Measurements from ENCODE around the gene PDE6C.

DNA sequence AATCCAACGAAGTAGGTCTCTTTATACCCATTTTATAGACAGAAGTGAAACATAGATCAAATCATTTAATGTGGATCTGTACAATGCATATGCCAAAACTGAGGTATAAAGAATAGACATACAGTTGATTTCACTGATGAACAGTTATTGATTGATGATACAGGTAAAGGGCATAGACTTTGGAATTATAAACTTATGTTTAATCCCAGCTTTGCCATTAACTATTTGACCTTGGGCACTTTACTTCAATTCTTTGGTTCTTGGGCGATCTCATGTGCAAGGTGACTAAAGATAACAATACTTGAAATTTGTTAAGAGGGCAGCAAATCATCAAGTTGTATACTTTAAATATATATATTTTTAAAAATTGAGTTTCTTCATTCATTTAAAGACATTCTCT is 61.5 kb downstream of the PDE6C start:
- TF ChIP-seq RFX5 (IDR thresholded peaks at IDR 0.05; ENCODE audit: low read depth, low read length), result no peak
- TF ChIP-seq MXI1 (IDR thresholded peaks at IDR 0.05; ENCODE audit: borderline replicate concordance, low read depth, low read length), result no peak
- TF ChIP-seq, protein P1, sequence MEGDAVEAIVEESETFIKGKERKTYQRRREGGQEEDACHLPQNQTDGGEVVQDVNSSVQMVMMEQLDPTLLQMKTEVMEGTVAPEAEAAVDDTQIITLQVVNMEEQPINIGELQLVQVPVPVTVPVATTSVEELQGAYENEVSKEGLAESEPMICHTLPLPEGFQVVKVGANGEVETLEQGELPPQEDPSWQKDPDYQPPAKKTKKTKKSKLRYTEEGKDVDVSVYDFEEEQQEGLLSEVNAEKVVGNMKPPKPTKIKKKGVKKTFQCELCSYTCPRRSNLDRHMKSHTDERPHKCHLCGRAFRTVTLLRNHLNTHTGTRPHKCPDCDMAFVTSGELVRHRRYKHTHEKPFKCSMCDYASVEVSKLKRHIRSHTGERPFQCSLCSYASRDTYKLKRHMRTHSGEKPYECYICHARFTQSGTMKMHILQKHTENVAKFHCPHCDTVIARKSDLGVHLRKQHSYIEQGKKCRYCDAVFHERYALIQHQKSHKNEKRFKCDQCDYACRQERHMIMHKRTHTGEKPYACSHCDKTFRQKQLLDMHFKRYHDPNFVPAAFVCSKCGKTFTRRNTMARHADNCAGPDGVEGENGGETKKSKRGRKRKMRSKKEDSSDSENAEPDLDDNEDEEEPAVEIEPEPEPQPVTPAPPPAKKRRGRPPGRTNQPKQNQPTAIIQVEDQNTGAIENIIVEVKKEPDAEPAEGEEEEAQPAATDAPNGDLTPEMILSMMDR (conservative IDR thresholded peaks at IDR 0.05; ENCODE audit: low read depth, low read length), result no peak
- no peak for TF ChIP-seq SMC3 (IDR thresholded peaks at IDR 0.05; ENCODE audit: low read depth, low read length)
- no peak for TF ChIP-seq POLR2A (IDR thresholded peaks at IDR 0.05; ENCODE audit: low read depth, low read length)
- TF ChIP-seq NFE2L2 (IDR thresholded peaks at IDR 0.05; ENCODE audit: low read depth, low read length), result no peak
- TF ChIP-seq CEBPB (IDR thresholded peaks at IDR 0.05; ENCODE audit: low read depth, low read length), result no peak
- no peak for TF ChIP-seq RCOR1 (IDR thresholded peaks at IDR 0.05; ENCODE audit: insufficient replicate concordance, low read length)
- TF ChIP-seq BHLHE40 (IDR thresholded peaks at IDR 0.05; ENCODE audit: low read depth, low read length), result no peak
- TF ChIP-seq CHD1 (IDR thresholded peaks at IDR 0.05; ENCODE audit: low read depth, low read length), result no peak
- no peak for TF ChIP-seq RAD21 (IDR thresholded peaks at IDR 0.05; ENCODE audit: low read length)
